ENCODE data around the gene PMFBP1.

Gene PMFBP1

GRCh38 chr16:72188541-72188940 lies 16.6 kb upstream of the PMFBP1 start:
- no peak for DNase-seq (ENCODE audit: low read depth in 2 of 2)

GRCh38 chr16:72187551-72187950 lies 15.6 kb upstream of the PMFBP1 start:
- no peak for DNase-seq (ENCODE audit: low read depth in 2 of 2)

GRCh38 chr16:72182976-72183375 lies 11.0 kb upstream of the PMFBP1 start:
- no peak for DNase-seq (ENCODE audit: low read depth in 2 of 2)

GRCh38 chr16:72179204-72179970 lies 7.4 kb upstream of the PMFBP1 start:
- DNase-seq (ENCODE audit: low read depth in 2 of 2) = no peak

- no peak for DNase-seq (ENCODE audit: low read depth in 2 of 2)
Observed at GRCh38 chr16:72174726-72175125, 2.8 kb upstream of the PMFBP1 start.

GRCh38 chr16:72173997-72174396 lies 2.0 kb upstream of the PMFBP1 start:
- DNase-seq (ENCODE audit: low read depth in 2 of 2) = no peak

- DNase-seq (ENCODE audit: low read depth in 2 of 2) = no peak
Observed at GRCh38 chr16:72171236-72171635, 719 bp downstream of the PMFBP1 start.

GRCh38 chr16:72169708-72170107 lies 2.2 kb downstream of the PMFBP1 start:
- DNase-seq (ENCODE audit: low read depth in 2 of 2) = no peak

GRCh38 chr16:72168365-72168764 lies 3.6 kb downstream of the PMFBP1 start:
- no peak for DNase-seq (ENCODE audit: low read depth in 2 of 2)

- DNase-seq (ENCODE audit: low read depth in 2 of 2) = no peak
Observed at GRCh38 chr16:72166954-72167561, 4.9 kb downstream of the PMFBP1 start.

GRCh38 chr16:72166151-72166550 lies 5.8 kb downstream of the PMFBP1 start:
- no peak for DNase-seq (ENCODE audit: low read depth in 2 of 2)

- DNase-seq (ENCODE audit: low read depth in 2 of 2) = no peak
Observed at GRCh38 chr16:72164691-72165090, 7.3 kb downstream of the PMFBP1 start.

- DNase-seq (ENCODE audit: low read depth in 2 of 2) = no peak
Observed at GRCh38 chr16:72162105-72162692, 9.8 kb downstream of the PMFBP1 start.

GRCh38 chr16:72159801-72160200 lies 12.2 kb downstream of the PMFBP1 start:
- no peak for DNase-seq (ENCODE audit: low read depth in 2 of 2)

GRCh38 chr16:72159386-72159785 lies 12.6 kb downstream of the PMFBP1 start:
- DNase-seq (ENCODE audit: low read depth in 2 of 2) = no peak

- no peak for DNase-seq (ENCODE audit: low read depth in 2 of 2)
Observed at GRCh38 chr16:72149676-72150464, 22.1 kb downstream of the PMFBP1 start.

GRCh38 chr16:72142476-72142875 lies 29.5 kb downstream of the PMFBP1 start:
- DNase-seq (ENCODE audit: low read depth in 2 of 2) = peak in 1 of 2 experiments; percentile 6

- DNase-seq (ENCODE audit: low read depth in 2 of 2) = no peak
Observed at GRCh38 chr16:72139908-72140307, 32.0 kb downstream of the PMFBP1 start.

GRCh38 chr16:72138064-72138572 lies 33.8 kb downstream of the PMFBP1 start:
- no peak for DNase-seq (ENCODE audit: low read depth in 2 of 2)

- DNase-seq (ENCODE audit: low read depth in 2 of 2) = no peak
Observed at GRCh38 chr16:72137380-72138063, 34.4 kb downstream of the PMFBP1 start.

GRCh38 chr16:72134507-72134906 lies 37.4 kb downstream of the PMFBP1 start:
- no peak for DNase-seq (ENCODE audit: low read depth in 2 of 2)

- no peak for DNase-seq (ENCODE audit: low read depth in 2 of 2)
Observed at GRCh38 chr16:72132726-72133125, 39.2 kb downstream of the PMFBP1 start.

Measured in fibroblast of skin of left biceps (primary cell).